Mucosa of gallbladder (tissue), 1 donor: ENCODE results near the gene CCSAP. TPM values are rescaled to one million over a fixed set of nuclear protein-coding genes. Genes with fewer than 3 reads are reported as not detected.
A peak's percentile ranks its signal among the peaks of the same experiment; 100 is the strongest.
"Not testable (repeated sequence)": the region's sequence is repeated elsewhere in the genome, so short reads cannot be mapped to it uniquely, and the experiment has no call there.

Source experiments
- DNase-seq: peaks from one replicate; pipeline ENCODE4 v3.0.0-alpha.2; 2020; ENCODE audit warnings: low spot score
- total RNA-seq: library from RNA; stranded (reverse); gene quantifications from one replicate; pipeline ENCODE4 v1.2.1, GENCODE V29; 2021
- donor health status: DM: no; HTN: no; CAD: no.

Gene CCSAP
- total RNA-seq, 1 donor from 2014 or later: 4.6 TPM

DNA sequence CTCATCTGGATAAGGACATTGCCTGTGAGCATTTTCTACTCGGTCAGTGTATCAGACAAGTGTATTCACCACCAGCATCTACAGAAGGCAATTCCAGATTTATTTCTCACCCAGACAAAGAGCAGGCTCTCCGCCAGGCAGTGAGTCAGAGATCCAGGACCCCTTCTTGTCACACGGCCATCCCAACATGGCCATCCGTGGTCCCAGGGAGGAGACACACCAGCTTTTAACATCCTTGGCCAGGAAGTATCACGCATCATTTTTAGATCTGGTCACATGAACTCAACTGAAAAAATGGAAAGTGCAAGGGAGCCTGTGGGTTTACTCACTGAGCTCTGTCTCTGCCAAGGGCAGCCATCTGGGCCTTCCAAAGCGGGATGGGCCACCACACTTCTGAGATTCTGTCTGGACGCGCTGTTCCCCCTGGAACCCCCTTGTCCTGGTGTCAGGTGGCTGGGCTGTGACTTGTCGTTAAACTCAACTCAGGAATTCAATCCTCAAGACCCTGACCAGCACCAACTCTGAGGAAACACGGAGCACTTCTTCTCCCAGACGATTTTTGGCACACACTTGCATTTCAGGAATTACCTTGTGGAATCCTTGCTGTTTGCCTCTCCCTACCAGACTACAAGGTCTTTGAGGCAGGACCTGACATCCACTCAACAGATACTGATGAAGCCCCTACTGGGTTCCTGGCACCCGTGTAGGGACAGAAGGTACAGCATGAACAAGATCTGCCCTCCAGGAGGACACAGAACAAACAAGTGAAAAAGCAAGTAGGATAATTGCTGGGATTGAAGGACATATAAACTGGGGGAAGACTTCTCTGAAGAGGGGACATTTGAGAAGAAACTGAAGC lies 21.6 kb upstream of the CCSAP start:
- no peak for DNase-seq

DNA sequence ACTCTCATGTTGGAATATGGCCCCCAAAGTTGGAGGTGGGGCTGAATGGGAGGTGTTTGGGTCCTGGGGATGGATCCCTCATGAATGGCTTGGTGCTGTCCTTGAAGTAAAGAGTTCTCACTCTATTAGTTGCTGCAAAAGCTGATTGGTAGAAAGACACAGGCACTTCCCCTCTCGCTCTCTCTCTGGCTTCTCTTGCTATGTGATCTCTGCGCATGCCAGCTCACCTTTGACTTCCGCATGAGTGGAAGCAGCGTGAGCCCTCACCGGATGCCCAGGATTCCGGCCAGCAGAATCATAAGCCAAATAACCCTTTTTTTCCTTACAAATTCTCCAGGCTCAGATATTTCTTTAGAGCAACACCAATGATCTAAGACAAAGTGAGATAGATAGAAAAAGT lies 20.9 kb upstream of the CCSAP start:
- no peak for DNase-seq

DNA sequence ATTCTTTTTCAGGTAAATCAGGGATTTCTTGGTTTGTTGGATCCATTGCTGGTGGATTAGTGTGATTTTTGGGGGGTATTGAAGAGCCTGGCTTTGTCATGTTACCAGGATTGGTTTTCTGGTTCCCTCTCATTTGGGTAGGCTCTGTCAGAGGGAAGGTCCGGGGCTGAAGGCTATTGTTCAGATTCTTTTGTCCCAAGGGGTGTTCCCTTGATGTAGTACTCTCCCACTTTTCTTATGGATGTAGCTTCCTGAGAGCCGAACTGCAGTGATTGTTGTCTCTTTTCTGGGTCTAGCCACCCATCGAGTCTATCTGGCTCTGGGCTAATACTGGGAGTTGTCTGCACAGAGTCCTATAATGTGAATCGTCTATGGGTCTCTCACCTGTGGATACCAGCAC lies 17.6 kb upstream of the CCSAP start:
- no peak for DNase-seq

DNA sequence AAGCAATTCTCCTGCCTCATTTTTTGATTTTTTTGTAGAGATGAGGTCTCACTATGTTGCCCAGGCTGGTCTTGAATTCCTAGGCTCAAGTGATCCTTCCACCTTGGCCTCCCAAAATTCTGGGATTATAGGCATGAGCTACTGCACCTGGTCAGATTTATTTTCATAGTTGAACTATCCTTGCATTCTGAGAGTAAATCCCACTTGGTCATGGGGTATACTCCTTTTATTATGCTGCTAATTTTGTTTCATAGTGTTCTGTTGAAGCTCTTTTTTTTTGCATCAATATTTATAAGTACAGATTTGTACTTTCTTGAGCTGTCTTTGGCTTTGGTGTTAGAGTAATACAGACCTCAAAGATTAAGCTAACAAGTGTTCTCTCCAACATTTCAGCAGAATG lies 12.8 kb upstream of the CCSAP start:
- DNase-seq: no peak

DNA sequence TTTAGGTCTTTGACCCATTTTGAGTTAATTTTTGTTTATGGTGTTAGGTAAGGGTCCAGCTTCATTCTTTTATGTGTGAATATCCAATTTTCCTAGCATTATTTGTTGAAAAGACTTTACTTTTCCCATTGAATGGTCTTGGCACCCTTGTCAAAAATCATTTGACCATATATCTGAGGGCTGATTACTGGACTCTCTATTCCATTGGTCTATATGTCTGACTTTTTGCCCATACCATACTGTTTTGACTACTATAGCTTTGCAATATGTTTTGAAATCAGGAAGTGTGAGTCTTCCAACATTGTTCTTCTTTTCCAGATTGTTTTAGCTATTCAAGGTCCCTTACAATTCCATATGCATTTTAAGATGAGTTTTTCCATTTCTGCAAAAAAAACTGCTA lies 11.4 kb upstream of the CCSAP start:
- DNase-seq: no peak

DNA sequence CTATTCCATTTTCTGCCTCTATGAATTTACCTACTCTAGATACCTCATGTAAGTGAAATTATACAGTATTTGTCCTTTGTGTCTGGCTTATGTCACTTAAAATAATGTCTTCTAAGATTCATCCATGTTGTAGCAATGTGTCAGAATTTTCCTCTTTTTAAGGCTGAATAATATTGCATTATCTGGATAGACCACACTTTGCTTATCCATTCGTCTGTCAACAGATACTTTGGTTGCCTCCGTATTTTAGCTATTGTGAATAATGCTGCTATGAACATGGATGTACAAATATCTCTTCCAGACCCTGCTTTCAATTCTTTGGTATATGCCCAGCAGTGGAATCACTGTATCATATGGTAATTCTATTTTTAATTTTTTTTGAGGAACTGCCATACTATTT lies 10.1 kb upstream of the CCSAP start:
- no peak for DNase-seq

DNA sequence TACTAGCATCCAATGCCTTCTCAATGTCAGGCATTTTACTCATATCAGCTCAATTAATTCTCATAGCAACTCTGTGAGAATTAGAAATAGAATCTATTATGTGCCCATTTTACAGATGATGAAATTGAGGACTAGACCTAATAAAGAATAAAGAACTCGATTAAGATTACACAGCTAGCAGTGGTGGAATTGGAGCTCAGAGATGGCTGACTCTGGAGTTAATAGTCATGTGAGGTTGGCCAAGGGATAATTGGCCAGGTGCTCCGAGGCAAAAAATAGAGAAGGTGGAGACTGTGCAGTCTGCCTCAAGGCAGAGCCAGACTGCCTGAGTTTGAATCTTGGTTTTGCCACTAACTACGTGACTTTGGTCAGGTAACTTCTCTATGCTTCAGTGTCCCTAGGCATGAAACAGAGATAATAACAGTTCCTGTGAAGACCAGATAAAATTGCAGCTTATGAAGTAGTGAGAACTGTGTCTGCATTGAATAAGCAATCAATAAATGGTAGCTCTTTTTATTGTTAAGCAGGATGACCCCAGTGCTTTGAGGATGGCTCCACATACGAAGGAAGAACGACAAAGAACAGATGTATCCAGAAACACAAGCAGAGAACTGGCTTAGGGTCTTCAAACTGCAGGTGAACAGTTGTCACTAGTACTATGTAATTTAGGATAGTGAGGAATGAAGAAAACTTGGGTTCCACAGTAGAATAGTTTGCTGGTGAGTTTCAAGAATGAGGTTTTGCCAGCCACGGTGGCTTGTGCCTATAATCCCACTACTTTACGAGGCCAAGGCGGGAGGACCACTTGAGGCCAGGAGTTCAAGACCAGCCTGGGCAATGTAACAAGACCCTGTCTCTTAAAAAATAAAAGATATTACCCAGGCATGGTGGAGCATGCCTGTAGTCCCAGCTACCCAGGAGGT lies 6.9 kb upstream of the CCSAP start:
- DNase-seq: no peak

DNA sequence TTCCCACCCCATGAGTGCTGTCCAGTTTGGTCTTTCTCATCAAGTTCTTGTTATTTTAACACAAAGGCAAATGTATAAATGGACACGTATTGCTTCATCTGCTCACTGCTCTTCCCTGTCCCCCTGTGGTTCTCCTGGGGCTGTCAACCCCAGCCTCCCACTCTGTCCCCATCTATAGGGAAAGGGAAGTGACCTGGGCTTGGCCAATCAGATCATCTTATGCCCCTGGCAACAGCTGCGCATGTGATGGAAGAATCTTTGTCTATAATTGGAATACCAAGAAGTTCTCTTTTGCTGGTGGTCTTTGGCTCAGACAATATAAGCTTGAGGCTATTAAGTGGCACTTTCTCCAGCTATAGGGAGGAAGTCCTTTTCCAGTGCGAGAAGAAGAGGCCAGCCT lies 4.7 kb upstream of the CCSAP start:
- DNase-seq: no peak

DNA sequence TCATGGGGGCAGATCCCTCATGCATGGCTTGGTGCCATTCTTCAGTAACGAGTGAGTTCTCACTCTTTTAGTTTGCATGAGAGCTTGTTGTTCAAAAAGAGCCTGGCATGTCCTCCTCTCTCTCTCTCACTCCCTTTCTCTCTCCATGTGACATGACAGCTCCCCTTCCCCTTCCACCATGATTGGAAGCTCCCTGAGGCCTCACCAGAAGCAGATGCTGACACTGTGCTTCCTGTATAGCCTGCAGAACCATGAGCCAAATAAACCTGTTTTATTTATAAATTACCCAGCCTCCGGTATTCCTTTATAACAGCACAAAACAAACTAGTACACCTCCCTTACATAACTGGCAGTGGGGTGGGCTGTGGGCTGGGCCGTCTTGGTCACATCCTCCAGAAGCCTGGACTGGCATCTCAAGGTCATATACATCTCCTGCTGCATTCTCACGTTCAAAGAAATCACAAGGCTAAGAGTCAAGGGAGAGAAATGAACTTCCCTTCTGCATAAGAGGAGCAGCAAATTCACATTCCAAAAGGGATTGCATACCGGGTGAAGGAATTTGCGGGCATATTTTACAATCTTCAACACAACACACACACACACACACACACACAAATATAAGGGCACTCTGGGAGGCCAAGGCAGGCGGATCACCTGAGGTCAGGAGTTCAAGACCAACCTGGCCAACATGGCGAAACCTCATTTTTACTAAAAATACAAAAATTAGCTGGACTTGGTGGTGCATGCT lies 2.3 kb upstream of the CCSAP start:
- DNase-seq: no peak

DNA sequence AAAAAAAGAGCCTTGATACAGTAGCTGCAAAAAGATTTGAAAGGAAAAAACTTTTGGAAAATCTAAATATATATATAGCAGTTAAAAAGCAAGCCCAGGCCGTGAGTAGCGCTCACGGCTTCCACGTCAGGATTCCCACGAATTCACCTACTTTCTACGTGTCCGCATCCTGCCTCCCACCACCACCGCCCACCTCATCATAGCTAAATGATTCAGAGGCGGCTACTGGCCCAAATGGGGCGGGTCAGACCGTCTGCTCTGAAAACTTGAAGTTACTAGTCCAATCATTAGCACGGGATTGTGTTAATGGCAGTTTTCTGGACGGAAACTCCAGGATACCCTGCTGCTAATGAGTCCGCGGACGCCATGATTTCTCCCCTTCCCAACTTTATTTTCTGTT lies 1.3 kb upstream of the CCSAP start:
- no peak for DNase-seq

DNA sequence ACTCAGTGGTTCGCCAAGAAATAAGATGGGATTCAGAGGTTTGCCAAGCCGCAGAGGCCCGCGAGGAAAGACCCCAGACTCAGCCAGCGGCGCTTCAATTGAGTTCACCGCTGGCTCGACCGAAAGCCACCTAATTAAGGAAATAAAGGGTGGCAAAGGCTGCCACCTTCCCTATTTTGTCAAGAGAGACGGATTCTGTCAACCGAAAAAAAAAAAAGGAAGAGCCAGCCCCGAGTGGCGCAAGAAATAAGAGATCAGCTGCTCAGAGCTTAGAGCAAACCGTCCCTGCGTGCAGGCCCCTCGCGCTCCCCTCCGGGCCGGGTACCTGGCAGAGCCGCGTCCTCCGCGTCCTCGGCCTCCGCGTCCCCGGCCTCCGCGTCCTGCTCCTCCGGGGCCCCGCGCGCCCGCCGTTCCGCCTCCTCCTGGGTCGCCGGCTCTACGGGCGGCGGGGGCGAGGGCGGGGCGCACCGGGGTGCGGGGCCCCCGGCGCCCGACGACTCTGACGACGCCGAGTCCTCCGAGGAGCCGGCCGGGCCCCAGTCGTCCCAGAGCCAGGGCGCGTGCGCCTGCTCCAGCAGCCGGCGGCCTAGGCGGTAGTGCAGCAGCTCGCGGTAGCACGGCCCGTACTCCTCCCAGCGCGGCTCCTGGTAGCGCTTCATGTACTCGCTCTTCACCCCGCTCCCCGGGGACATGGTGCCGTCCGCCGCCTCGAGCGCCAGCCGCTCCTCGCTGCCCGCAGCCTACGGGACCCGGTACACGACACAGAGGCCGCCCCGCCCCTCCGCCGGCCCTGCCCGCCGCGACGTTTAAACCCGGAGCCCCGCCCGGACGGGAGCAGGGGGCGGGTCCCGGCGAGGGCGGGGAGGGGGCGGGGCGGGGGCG lies 832 bp downstream of the CCSAP start:
- peak; percentile 84 for DNase-seq

DNA sequence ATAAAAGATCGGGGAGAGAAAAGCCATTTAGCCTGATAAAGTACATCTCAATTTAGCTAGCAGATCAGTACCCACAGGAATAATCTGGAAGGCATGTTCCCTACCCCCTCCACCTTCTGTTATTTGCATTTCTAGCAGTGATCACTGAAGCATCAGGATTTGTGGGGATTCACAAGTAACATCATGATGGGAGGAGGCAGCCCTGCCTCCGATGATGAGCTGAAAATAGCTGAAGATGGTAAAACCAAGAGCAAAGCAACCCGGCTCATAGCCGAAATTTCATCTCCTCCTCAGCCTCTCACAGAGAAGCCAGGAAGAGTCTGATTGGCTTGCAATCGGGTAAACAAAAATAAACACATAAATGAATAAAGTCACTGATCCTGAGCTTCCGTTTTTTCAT lies 2.4 kb downstream of the CCSAP start:
- DNase-seq: no peak

DNA sequence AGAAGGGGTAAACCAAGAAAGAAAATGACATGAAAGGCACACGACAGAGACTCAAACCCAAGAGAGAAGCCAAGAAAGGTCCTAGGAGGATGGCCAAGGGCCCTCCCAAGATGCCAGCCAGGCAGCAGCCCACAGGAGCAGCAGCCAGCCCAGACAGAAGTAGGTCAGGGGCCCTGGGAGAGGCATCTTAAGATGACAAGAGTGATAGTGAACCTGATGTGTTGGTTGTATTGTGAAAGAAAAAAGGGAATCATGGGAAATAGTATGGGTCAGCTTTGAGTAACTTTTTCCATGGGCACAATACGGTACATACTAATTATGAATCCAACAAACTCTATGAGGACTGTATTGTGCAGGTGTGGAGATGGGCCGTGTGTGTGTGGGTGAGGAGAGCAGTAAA lies 3.3 kb downstream of the CCSAP start:
- DNase-seq: no peak

DNA sequence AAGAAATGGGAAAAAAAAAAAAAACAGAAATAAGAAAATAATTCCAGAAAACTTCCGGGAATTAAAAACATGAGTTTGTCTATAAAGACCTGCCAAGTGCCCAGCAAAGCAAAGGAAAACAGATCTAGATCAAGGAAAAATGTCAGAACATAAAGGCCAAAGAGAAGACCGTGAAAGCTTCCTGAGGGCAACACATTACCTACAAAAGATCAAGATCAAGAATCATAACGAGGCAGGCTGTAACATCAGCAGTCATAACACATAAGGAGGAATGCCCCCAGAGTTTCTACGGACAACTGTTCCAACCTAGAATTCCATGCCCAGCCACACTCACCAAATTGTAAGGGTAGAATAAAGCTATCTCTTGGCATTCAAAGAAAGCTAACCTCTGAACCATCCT lies 3.8 kb downstream of the CCSAP start:
- DNase-seq: no peak

DNA sequence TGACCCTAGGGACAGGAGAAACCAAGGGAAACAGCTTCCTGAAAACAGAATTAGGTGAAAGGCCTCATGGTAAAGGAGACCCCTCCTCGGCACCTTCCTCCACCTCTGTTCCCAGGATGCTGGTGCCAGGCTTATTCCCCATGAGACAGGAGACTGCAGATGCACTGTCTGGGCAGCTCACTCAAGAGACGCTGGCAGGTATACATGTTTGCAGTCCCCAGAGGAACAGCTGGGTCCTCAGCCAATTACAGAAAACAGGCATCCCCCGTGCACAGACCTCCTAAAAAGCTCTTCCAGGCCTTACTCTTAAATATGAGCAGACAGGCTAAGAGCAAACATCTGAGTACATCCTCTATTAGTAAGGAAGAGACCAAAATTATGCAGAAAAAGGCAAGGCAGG lies 6.5 kb downstream of the CCSAP start:
- DNase-seq: no peak

DNA sequence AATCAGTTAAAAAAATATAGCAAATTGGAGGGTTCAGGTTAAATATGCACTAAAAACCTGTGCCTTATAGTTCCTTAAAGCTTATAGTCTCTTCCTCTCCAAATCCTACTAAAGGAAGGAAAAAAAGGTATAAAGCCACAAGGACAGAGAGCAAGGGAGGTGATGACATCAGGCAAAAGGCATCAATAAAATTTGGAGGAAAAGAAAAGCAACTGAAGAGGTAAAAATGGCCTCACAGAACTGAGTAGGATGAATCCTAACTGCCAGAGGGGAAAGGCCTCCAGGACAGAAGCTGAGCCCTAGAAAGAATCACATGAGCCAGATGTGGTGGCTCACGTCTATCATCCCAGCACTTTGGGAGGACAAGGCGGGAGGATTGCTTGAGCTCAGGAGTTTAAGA lies 8.1 kb downstream of the CCSAP start:
- no peak for DNase-seq

DNA sequence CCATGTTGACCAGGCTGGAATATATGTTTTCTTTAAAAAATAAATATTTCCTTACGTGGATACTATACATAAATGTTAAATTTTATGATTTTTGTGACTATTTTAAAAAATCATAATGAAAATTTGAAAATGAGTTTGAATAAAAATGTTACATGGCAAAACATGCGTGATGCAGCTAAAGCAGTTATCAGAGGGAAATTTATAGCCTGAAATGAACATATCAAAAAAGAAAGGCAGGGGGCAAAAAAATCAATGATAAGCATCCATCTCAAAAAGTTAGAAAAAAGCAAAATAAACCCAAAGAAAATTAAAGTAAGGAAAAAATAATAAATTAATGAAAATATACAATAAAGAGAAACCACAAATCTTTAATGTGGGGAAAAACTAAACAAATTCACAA lies 8.6 kb downstream of the CCSAP start:
- DNase-seq: no peak

DNA sequence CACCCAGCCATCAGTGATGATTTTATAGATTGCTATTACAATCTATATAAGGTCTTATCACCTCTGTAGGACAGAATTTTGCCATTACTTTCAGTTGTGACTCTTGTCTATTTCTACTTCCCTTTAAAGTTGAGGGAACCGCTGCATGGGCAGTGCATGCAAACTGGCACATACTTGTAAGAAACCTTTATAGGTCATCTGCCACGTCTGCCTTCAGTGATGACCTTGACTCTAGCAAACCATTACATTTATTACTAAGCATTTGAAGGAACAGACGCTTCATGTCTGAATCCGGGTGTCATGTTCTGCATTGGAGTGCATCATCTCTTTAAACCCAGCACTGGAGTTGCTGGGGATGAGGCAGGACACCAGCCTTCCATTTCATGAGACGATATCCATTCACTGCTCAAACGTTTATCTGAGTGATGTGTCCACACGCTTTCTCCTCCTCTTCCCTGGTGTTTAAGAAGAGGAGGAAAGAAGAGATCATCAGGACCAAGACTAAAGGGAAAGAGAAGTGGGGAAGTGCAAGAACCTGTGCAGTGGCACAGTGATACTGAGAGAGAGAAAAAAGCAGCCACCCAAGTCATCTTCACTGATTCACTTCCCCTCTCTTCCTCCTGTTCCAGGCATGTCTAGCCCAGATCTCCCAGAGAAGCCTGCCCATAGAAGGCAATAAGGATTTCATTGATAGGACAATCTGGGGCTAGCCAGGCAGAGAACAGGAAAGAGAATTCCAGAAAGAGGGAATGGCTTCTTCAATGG lies 14.1 kb downstream of the CCSAP start:
- no peak for DNase-seq

DNA sequence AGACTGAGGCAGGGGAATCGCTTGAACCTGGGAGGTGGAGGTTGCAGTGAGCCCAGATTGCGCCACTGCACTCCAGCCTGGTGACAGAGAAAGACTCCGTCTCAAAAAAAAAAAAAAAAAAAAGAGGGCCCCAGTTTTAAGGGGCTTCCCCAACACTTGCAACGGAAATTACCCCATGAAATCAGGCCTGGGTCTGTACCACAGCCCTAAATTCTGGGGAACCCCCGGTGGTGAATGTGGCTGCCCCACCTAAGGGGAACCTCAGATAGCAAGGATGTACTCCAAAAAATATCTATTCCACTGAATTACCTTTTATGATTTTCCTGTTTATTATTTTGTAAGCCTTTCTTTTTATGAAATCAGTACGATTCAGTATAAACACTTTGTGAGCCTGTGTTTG lies 15.1 kb downstream of the CCSAP start:
- not testable (repeated sequence) for DNase-seq

DNA sequence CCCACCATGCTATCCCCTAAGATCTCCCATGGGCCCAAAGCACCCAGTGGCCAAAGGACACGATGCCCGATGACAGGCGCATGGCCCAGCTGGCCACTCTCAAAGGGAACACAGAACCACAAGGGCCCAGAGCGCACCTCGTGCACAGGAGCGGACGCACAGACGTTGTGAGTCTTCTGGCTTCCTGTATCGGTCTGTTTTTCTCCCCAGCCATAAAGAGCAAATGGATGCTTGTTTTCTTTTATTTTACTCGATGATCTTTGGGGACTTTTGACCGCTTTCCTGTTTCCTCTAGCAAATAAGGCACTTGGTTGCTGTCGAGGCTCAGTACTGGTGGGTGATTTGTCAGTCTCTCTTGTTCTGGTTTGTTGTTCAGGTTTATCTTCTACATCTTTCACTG lies 16.2 kb downstream of the CCSAP start:
- no peak for DNase-seq
